WERI-Rb-1 (cell line): ENCODE data around the gene ABCB9.

ENCODE experiments used
- DNase-seq: peaks from one replicate; pipeline ENCODE4 v3.0.0-alpha.2; 2020
- H3K27ac ChIP-seq: fragments of 250-450 bp; sonication (Bioruptor Pico); 2 replicates; pipeline ENCODE4 v1.5.1; 2020; ENCODE audit warnings: mild to moderate bottlenecking, moderate library complexity
- H3K27me3 ChIP-seq: fragments of 250-450 bp; sonication (Bioruptor Pico); 2 replicates; pipeline ENCODE4 v1.5.1; 2021; ENCODE audit warnings: mild to moderate bottlenecking, low read depth, moderate library complexity; ENCODE audit not compliant: insufficient read depth, severe bottlenecking
- H3K36me3 ChIP-seq: fragments of 250-450 bp; sonication (Bioruptor Pico); 2 replicates; pipeline ENCODE4 v1.5.1; 2020; ENCODE audit warnings: mild to moderate bottlenecking, moderate library complexity
- H3K4me3 ChIP-seq: 2 replicates; pipeline ENCODE4 v1.5.1; 2011; ENCODE audit warnings: low read depth, mild to moderate bottlenecking, control low read depth, low read length
- H3K9me3 ChIP-seq: fragments of 250-450 bp; sonication (Bioruptor Pico); 2 replicates; pipeline ENCODE4 v1.5.1; 2021; ENCODE audit warnings: mild to moderate bottlenecking, moderate library complexity; ENCODE audit not compliant: severe bottlenecking
- TF ChIP-seq, protein P1 (sequence below): IDR thresholded peaks from 2 replicates; pipeline ENCODE4 v1.5.1; 2011; ENCODE audit warnings: low read depth, mild to moderate bottlenecking, control low read depth, inconsistent platforms, low read length

The ABCB9 gene

GRCh38 chr12:122928404-122929147, 37.7 kb downstream of the ABCB9 start:
- Histone ChIP-seq H3K36me3 (peaks cover 2% of the 10 kb centered on the region; the same call in 1 of the 2 replicates), H3K9me3 (no peaks in the 10 kb centered on the region), H3K4me3 (no peak overlapping the region), H3K27me3 (no peaks in the 10 kb centered on the region), H3K27ac (peak overlapping the region; percentile 83)
- DNase-seq = no peak
- TF ChIP-seq, protein P1, sequence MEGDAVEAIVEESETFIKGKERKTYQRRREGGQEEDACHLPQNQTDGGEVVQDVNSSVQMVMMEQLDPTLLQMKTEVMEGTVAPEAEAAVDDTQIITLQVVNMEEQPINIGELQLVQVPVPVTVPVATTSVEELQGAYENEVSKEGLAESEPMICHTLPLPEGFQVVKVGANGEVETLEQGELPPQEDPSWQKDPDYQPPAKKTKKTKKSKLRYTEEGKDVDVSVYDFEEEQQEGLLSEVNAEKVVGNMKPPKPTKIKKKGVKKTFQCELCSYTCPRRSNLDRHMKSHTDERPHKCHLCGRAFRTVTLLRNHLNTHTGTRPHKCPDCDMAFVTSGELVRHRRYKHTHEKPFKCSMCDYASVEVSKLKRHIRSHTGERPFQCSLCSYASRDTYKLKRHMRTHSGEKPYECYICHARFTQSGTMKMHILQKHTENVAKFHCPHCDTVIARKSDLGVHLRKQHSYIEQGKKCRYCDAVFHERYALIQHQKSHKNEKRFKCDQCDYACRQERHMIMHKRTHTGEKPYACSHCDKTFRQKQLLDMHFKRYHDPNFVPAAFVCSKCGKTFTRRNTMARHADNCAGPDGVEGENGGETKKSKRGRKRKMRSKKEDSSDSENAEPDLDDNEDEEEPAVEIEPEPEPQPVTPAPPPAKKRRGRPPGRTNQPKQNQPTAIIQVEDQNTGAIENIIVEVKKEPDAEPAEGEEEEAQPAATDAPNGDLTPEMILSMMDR = no peak

DNA sequence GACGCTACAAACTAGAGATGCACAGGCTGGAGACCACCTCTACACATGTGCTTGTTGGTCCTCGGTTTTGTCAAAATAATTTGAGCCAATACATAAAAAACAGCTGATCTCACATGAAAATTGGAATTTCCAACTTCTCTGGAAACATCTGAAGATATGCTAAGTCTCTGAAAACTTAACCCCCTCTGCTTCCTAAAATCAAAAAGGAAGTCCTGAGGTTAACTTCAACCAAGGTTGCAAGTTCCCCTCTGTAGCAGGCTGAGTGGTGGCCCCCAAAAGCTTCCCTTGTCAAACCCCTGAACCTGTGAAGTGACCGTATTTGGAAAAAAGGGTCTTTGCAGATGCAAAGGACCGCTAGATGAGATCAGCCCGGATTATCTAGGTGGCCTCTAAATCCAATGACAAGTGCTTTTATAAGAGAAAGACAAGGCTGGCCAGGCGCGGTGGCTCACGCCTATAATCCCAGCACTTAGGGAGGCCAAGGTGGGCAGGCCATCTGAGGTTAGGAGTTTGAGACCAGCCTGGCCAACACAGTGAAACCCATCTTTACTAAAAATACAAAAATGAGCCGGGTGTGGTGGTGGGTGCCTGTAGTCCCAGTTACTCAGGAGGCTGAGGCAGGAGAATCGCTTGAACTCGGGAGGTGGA, 38.4 kb downstream of the ABCB9 start:
- Histone ChIP-seq H3K27me3 (no peaks in the 10 kb centered on the region), H3K4me3 (peak overlapping the region; percentile 9; the same call in 1 of the 2 replicates), H3K9me3 (no peaks in the 10 kb centered on the region), H3K36me3 (peaks cover 2% of the 10 kb centered on the region; the same call in 1 of the 2 replicates), H3K27ac (peak overlapping the region; percentile 83)
- DNase-seq = peak; percentile 87
- TF ChIP-seq, protein P1 = no peak

DNA sequence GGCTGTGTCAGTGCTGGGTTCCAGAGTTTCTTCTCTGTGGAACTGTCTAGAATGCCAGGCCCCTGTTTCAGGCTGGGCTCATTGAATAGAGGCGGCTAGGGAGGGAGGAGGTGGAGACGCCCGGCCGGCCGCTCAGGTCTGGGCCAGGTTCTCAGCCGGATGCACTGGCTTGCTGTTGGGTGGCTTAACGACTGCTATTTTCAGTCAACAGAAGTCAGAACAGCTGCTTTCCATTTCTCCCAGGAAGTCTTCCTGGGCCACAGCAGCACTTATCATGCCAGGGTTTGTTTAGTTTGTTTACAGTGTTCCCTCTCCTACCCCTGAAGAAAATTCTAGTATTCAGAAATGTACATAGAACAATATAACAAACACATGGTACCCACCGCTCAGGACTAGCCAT, 44.3 kb downstream of the ABCB9 start:
- no peaks in the 10 kb centered on the region for H3K36me3 ChIP-seq
- TF ChIP-seq, protein P1 = no peak
- DNase-seq = no peak
- no peaks in the 10 kb centered on the region for H3K27me3 ChIP-seq
- no peaks in the 10 kb centered on the region for H3K9me3 ChIP-seq
- H3K4me3 ChIP-seq = no peak overlapping the region
- H3K27ac ChIP-seq = no peak overlapping the region

DNA sequence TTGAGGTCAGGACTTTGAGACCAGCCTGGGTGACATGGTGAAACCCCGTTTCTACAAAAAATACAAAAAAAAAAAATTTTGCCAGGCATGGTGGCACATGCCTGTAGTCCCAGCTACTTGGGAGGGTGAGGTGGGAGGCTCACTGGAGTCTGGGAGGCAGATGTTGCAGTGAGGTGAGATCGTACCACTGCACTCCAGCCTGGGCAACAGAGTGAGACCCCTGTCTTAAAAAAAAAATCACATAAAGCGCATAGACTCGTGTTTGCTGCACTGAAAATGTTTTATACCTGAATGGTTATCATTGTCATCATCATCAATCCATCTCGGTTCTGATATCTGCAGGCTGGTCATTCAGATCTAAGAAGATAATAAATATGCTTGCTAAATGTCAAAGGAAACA, 45.6 kb downstream of the ABCB9 start:
- TF ChIP-seq, protein P1 = no peak
- H3K9me3 ChIP-seq = no peaks in the 10 kb centered on the region
- no peak for DNase-seq
- no peak overlapping the region for H3K4me3 ChIP-seq
- no peaks in the 10 kb centered on the region for H3K27me3 ChIP-seq
- no peaks in the 10 kb centered on the region for H3K36me3 ChIP-seq
- no peak overlapping the region for H3K27ac ChIP-seq

GRCh38 chr12:122918827-122919226, 47.4 kb downstream of the ABCB9 start:
- Histone ChIP-seq H3K27ac (no peak overlapping the region), H3K4me3 (no peak overlapping the region), H3K9me3 (no peaks in the 10 kb centered on the region), H3K27me3 (no peaks in the 10 kb centered on the region), H3K36me3 (no peaks in the 10 kb centered on the region)
- TF ChIP-seq, protein P1 = no peak
- no peak for DNase-seq
